HG03175 (cell line): ENCODE results near the gene CELF4.

Experiments used
- ATAC-seq: cut with Tn5 transposase; IDR thresholded peaks from one replicate; pipeline ENCODE4 v1.9.1; 2021; ENCODE audit warnings: mild to moderate bottlenecking, moderate library complexity; ENCODE audit not compliant: unreplicated experiment

Gene CELF4

DNA sequence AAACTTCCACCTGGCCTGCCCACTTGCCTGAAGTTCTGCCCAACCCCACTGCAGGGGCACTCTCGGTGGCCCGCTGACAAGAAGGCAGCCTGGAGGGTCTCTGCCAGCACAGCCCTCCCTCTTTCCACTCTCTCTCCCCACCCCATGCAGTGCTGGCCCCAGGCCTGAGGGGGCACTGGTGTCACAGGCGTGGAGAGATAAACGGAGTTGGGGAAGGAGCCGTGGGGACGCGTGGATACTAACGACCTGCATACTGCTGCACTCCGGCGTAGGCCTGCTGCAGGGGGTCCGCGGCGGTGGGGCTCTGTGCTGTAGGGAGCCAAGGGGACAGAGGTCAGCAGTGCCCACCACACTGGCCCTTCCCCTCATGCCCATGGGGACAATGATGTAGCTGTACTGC is 299.3 kb downstream of the CELF4 start:
- no peak for ATAC-seq

DNA sequence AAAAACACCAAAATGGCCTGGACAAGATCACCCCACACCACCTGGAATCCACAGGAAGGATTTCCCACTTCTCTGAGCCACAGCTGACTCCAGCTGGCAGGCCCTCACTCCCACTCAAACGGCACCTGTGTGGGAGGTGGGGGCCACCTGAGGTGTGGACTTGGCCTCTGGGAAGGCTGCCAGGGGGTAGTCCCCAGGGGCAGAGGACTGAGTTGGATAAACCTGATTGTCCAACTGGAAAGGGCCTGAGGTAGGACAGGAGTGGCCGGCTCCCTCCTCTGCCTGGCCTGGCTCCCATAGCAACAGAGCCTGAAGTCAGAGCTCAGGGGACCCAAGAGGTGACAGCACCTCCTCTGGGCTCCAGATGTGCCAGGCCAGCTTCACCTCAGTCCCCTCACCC is 300.2 kb downstream of the CELF4 start:
- no peak for ATAC-seq

DNA sequence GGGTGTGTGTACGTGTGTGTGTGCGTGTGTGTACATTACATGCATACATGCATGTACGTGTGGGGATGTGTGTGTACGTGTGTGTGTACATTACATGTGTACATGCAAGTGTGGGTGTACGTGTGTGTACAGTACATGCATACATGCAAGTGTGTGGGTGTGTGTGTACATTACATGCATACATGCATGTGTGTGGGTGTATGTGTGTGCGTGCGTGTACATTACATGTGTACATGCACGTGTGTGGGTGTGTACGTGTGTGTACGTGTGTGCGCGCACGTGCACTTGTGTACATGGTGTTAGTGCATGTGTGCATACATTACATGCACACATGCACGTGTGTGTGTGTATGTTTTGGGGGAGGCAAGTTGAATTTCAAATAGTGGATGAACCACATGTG is 300.6 kb downstream of the CELF4 start:
- ATAC-seq = no peak

DNA sequence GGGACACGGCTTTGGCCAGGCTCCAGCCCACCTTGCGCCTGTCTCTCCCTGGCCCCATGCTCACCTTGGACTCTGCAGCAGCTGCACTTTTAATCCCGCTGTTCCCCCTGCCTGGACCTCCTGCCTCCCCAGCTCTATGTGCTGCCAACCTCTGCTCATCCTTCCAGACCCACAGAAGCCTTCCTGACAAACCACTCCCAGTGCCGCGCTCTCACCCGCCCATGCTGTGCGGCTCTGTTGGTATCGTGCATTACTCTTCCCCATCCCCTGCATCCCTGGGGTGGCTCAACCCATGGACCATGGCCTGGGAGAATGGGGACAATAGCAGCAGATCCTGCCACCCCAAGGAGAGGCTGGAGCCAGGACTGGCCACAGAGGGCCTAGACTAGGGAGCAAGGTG is 303.6 kb downstream of the CELF4 start:
- no peak for ATAC-seq

DNA sequence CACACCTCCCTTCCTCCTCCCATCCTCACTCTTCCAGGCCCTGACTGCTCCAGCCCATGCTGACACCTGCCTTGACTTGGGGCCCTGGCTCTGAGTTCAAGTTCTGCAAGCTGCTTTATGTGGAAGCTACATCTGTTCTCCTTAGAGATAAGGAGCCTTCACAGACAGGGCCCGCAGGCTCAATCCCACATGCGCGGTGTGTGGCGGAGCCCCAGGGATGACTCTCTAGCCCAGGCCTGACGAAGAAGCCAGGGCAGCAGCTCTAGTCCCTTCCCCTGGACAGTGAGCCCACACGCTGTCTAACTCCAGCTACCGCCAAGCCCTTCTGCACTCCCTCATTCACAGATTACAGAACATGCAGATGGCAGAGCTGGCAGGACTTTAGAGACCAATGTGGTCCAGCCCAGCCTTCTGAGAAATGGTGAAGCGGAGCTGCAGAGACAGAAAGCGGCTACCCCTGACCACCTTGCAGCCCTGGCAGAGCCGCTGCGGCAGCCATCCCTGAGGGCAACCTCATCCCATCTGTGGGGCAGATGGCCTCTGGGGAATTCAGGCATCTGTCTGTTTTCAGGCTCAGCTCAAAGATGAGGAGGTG is 304.3 kb downstream of the CELF4 start:
- ATAC-seq = no peak

DNA sequence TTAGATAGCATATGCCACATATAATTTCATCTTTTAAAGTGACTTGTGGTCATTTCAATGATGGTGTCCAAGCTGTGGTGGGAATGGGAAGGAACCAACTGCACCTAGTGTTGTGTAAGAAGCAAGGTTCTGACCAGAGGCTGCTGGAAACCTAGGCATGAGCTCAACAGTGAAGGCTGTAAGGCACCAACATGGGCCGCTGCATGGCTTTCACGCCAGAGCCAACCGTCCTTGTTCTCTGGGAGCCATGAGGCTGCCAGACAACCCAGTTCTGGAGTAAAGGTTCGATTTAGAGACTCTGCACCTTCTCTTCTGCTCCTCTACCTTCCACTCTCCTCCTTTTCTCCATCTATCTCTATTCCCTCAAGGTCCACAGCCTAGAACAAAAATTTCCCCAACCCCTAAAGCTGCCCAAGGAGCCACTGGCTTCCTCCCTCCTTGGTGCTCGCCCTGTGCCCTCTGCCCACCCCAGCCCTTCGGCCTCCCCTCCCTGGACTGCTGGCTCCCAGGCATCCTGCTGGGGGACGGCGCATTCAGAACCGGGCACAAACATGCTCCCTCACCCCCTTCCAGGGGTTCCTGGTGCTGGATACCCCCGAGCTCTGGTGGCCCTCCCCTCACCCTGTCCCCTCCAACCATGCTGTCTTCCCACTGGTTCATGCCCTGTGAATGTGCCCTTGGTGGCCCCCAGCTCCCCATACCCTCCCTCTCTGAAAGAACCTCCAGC is 305.1 kb downstream of the CELF4 start:
- no peak for ATAC-seq

DNA sequence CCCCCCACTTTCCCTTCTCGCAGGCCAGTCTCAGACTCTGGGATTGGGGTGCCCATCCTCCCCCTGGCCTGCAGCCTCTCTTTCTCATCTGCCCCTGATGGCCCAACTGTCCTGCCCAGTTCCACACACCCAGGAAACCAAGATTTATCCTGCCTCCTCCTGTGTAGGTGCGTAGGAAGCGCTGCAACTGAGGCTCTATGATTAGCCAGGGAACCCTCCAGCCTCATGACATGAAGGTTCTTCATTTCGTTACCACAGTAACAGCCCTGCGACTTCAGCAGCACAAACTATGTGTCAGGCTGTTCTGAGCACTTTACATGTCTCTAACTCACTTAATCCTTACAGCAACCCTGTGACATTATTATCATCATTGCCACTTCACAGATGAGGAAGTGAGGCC is 305.9 kb downstream of the CELF4 start:
- ATAC-seq = no peak

DNA sequence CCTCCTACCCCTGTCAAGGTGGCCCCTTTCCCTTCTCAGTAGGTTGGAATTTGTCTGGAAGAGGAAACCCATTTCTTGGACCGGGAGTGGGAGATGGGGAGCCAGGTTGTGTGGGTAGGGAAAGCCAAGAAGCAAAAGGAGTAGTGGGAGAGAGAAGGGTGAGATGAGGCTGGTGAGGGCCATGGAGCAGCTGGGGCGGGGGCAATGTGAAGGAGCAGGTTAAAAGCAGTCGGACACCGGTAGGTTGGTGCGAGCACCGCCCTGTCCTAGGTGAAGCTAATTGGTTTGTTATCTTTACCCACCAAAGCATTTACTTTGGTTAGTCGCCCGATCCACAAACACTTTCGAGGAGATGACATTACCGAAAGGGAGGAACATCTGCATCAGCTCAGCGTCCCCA is 306.8 kb downstream of the CELF4 start:
- no peak for ATAC-seq

DNA sequence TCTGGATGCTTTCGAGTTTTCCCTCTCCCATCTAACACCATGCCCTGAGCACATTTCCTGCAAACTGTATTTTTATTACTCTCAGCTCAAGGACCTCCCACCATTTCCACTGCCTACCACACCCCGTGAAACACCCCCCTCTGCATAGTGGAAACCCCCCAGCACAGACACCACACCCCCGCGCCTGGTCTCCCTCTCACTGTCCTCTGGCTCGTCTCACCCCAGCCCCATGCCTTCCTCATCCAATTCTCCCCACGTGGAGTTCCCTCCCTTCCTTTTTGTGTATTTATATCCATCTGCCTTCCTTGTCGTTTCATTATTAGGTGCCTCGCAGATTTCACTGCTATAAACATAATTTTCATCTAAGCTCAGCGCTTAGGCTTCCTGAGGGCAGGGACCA is 307.5 kb downstream of the CELF4 start:
- ATAC-seq = no peak

DNA sequence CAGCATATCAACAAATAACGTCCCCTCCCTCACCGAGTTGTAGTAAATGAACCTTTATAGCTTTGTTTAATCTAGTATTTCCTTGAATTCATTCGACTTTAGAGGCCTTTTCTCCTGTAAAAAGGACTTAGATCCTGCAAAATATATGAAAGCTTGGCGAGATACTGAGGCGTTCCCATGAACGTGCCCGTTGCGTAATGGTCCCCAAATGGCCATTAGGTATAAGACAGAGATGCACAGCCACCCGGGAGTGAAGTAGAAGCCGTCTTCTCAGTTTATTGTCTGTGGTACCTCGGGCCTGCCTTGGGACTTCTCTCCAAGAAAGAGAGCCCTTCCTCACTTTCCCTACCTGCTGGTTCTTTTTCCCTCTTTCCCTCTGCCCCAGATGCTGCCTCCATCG is 310.6 kb downstream of the CELF4 start:
- no peak for ATAC-seq

DNA sequence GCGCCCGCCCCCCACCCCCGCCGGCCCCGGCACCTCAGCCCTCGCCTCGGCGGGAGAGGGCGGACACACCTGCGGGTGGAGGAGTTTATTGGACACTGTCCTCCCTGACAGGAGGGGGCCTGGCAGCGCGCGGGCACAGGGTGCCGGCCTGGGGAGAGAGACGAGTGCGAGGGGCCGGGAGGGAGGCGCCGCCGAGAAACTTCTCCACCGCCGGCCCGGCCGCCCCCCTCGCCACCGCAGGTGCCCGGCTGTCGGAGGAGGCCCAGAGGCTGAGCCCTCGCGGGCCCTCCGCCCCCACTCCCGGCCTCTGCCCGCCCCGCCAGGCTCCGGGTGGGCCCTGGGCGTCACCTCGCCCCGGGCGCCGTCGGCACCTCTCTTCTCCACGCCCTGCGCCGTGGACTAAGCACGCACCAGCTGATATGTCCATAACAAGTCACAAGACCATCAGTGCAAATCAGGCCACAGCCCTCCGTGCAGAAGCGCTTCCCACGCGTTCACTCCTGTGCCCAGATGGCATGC is 311.3 kb downstream of the CELF4 start:
- no peak for ATAC-seq

DNA sequence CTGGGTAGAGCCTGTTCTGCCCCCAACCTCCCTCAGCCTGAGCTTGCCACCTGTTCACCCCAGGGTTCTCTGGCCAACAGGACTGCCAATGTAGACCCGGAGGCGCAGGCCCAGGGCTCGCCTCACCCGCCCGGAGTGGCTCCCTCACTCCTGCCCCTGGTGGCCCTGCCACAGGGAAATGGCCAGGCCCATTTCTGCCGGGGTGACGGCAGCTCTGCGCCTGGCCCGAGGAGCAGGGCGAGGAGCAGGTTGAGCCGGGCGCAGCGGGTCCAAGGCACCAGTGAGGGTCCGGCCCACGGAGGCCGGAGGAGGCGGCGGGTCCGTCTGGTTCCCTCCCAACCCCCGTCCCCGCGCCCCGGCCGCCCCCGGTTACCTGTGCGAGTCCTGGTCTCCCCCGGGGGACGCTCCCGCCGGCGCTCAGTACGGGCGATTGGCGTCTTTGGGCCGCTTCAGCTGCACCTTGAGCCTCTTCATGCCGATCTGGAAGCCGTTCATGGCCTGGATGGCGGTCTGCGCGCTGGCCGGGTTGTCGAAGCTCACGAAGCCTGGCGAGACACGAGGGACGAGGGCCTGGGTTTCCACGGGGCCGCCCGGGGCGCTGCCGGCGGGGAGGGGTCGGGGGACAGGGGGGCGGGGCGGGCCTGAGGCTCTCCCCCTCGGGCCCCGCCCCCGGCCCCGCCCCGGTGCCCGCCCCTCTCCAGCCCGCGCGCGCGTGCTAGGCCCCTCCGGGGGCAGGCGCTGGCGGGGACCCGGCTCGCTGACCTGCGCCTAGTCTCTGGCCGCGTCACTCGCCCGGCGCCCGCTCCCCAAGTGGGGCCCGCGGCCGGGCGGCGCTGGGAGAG is 312.0 kb downstream of the CELF4 start:
- no peak for ATAC-seq

DNA sequence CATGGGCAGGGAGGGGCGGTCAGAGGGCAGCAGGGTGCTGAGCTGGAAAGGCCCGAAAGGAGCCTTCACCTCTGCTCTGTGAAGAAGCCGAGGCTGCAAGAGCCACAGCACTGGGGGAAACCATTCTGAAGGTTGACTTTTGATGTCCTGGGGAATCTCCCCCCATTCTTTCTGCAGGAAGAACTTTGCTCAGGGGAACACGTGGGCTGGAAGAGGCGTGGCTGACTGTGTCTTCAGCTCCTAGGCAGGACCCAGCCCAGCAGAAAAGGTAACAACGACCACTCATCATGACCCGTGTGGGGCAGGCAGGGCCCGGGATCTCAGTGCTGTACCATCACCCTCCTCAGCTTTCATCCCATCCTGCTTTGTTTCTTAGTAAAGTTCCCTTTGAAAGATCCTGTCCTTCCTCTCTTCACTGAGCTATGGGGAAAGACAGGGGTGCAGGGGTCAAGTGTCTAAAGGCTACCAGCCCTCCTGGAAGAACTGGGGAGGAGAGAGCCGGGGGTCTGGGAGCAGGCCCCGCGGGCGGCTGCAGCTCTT is 312.7 kb downstream of the CELF4 start:
- no peak for ATAC-seq

DNA sequence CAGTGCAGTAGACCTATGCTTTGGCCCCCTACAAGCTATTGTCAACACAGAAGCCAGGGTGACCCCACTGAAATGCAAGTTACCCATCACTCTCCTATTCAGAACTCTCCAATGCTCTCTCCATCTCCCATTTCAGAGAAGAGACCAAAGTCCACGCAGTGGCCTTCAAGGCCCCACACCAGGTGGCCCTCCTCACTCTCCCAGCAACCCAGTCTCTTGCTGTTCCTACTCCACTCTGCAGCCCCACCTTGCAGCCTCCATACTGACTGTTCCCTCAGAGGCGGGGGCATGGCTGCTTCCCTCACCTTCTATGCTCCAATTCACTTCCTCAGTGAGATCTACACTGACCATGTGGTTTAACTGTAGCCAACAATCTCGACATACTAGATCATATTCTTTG is 313.3 kb downstream of the CELF4 start:
- no peak for ATAC-seq

DNA sequence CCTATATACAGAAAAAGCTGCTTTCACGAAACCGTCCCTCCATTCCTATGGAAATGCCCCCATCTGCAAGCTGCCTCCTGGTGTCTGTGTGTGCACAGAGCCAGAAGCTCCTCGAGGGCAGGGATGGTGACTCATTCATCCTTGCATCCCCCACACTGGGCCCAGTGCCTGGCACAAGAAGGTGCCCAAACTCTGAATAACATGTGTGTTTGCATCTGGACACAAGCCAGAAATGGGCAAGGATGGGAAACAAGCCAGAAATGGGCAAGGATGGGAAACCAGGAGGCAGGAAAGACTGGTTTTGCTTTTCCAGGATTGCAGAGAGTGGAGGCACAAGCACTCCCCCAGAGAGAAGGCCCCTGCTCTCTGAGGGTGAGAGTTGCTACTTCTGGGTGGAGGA is 313.9 kb downstream of the CELF4 start:
- ATAC-seq = no peak

DNA sequence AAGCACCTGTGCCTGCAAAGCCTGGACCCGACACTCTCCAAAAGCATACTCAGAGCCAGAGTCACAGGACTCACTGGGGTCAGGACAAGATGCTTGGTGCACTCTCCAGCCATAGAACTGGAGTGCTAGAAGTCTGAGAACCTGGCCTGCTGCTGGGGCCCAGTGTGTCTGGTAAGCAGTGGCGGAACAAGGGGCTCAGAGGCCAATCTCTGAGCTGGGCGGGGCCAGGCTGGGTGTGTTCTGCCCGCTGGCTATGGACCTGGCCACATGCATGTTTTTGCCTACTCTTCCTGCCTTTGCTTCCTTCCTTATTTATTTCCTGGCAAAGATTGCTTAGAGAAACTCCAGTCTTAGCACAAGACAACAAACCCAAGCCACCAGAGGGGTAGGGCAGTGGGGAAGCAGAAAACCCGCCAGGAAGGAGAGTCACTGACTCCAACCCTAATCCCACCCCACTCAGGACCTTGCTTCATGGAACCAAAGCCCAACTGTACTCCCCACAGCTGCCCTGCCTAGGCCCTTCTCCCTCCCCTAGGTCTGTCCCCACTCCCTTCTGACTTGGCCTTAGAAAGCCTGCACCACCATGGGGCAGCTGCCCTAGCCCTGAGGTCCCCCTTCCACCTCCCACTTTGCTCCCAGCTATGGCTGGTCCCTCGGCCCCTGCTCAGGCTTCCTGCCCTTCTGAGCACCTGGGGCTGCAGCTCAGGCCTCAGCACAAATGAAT is 315.5 kb downstream of the CELF4 start:
- ATAC-seq = no peak

DNA sequence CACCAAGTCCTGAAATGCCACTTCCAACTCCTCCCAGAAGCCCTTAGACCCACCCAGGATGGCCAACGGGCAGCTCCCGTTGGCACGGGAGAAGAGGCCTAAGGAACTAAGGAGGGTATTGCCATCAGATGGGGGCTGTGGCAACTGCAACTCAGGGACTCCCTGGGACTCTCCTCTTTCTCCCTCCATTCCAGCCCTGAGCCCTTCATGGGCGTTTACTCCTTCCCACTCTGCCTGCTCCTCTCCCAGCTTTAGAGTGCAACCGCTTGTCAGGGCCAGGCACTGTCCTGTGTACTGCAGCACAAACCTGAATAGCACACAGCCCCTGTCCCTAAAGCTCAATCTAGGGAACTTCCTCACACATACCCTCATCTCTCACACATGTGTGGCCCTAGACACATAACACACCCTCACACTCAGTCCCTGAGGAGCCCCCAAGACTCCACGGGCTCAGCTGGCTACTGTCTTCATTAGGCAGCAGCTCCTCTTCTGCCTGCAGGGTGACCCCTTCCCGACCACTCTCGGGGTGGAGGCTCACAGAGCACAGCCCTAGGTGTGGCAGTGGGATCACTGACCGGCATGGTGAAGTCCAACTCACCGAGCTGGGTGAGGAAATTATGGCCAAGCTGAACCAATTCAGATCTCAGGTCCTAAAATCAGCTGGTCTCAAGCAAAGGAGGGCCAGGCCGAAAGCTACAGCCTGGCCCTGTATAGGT is 316.3 kb downstream of the CELF4 start:
- ATAC-seq = no peak

DNA sequence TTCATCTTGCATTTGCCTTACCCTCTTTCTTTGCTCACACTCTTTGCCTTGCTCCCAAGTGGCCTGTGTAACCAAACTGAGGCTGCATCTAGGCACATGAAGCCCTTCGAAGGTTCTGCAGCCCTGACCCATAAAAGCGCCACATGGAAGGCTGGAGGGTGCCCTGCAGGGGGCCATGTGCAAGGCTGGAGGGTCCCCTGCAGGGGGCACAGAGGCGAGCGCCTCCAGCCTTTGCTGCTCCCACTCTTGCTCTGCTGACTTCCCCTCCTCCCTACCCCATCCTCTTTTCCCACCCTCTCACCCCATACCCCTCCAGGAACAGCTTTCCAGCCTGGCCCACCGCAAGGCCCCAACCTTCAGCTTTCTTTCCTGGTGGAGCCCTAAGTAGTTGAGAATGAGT is 317.3 kb downstream of the CELF4 start:
- ATAC-seq = no peak

DNA sequence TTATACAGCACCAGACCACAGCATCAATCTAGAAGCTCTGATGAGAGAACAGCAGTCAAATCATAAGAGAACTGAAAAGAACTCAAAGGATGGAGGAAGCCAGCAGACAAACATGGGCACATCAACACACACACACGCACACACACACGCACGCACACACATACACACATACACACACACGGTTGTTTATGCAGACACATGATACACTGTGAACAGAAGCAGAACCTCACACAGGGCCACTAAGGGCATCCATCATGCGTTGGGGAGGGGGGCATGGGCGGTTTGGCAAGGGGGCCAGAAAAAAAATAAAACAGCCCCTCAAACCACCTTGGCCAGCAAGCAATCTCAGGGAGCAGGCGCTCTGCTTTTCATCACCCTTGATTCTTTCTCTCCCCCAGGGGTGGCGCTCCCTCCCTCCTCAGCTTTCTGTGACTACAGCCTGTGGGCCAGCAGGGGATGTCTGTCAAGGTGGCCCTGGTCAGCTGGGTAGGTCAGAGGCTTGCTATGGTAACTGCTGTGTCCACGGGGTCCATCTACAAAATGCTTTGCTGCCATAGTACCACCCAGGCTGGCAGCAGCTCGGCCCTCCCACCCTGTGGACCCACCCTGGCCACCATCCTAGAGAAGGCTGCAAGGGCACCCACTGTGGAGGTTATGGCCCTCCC is 318.0 kb downstream of the CELF4 start:
- no peak for ATAC-seq
